GM19043 (cell line): ENCODE results near the gene PDE6A.

Experiments used
- ATAC-seq: cut with Tn5 transposase; IDR thresholded peaks from one replicate; pipeline ENCODE4 v1.9.1; 2021; ENCODE audit warnings: low read depth; ENCODE audit not compliant: unreplicated experiment

Gene PDE6A

DNA sequence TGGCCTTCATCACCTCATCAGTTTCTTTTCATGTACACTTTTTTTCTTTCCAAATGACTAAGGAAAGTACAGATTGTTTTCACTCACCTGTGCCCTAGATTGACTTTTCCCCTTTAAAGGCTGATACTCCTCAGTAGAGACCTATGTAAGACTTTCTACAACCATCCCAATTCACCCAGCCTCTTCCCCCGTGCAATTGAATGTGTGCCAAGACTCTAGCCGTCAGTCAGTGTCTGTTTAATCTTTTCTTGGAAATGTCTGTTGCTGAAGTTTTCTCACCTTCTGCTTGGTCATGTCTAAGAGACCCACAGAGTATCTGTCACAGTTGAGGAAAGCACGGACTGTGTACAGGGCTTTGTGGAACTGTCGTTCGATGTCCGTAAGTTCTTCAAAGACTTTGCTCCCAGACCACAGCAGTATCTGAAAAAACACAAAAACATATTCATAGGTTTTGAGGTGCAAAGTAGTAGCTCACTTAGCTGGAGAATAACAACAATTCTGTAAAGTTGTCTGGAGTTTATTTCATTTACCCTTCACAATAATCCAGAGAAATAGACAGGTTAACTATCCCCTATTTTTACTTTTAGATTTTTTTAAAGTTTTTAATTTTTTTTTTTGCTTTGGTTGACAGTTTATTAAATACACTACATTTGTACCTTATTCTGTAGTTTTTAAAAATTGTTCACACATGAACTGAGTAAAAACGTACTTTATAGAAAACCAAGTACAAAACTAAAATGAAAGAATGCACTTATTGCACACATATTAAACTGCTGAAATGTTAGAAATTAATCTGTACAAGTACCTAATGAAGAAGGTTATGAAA lies 13.6 kb downstream of the PDE6A start:
- ATAC-seq = no peak

GRCh38 chr5:149930043-149930748 lies 14.4 kb downstream of the PDE6A start:
- no peak for ATAC-seq

- ATAC-seq = no peak
These were observed 20.1 kb downstream of the PDE6A start for GRCh38 chr5:149924486-149924885.

DNA sequence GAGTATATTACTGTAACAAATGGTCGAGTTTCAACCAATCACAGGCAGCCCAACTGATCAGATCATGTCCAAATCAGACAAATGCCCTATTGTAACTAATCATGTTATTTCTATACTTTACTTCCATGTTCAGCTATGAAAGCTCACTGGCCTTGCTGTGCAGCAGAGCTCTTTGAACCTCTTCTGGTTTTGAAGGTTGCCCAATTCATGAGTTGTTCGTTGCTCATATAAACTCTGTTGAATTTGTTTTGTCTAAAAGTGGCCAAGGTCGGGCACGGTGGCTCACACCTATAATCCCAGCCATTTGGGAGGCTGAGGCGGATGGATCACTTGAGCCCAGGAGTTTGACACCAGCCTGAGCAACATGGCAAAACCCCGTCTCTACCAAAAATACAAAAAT lies 21.6 kb downstream of the PDE6A start:
- no peak for ATAC-seq

- no peak for ATAC-seq
These were observed 23.0 kb downstream of the PDE6A start for GRCh38 chr5:149921597-149921996.

GRCh38 chr5:149917073-149917676 lies 27.4 kb downstream of the PDE6A start:
- ATAC-seq = no peak

GRCh38 chr5:149916334-149917072 lies 28.1 kb downstream of the PDE6A start:
- ATAC-seq = no peak

DNA sequence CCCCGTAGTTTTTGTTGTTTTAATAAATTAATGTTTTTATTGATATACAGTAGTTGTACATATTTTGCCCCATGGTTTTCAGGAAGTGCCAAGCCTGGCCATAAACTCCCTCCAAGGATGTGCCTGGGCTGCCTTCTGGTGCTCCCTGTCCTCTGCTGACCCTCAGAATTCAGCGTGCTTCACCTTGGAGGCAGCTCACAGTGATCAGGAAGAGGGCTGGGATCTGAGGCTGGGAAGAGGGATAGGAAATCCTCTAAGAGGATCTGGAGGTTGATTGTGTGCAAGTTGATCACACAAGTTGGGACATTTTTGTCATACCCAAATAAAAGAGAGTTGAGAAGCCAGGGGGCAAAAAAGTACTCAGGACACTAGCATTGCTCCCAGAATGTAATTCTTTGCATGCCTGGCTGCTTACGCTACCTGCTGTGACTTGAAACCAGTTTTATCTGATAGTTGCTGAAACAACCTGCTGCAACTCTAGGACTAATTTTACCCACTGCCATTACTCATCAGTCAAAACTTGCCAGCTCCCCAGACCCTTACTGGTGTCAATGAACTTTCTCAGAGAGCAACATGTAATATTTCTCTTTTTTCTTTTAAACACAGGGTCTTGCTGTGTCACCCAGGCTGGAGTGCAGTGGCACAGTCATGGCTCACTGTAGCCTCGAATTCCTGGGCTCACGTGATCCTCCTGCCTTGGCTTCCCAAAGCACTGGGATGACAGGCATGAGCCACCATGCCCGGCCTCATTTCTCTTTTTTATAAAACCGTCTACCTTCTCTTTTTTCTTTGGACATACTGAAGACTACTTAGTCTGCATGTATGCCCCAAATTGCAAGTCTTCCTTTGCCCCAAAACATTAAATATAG lies 29.0 kb downstream of the PDE6A start:
- ATAC-seq = no peak

GRCh38 chr5:149913436-149914419 lies 30.9 kb downstream of the PDE6A start:
- no peak for ATAC-seq

- no peak for ATAC-seq
These were observed 32.2 kb downstream of the PDE6A start for GRCh38 chr5:149912226-149912871.

GRCh38 chr5:149911031-149911430 lies 33.6 kb downstream of the PDE6A start:
- no peak for ATAC-seq

DNA sequence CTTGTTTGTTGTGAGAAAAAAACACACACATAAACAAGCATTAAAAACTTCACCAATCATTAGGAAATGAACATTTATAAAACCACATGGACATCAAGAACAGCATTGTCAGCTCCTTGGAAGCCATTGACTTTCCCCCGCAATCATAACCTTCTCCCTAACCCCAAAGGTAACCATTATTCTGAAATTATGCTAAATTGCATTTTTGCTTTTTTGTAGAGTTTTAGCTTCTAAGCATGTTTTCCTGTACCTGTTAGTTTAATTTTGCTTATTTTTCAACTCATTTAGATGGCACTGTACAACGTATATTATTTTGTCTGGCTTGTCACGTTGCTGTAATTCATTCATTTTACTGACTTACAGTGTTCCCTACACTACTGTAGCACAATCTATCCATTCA lies 36.8 kb downstream of the PDE6A start:
- no peak for ATAC-seq

DNA sequence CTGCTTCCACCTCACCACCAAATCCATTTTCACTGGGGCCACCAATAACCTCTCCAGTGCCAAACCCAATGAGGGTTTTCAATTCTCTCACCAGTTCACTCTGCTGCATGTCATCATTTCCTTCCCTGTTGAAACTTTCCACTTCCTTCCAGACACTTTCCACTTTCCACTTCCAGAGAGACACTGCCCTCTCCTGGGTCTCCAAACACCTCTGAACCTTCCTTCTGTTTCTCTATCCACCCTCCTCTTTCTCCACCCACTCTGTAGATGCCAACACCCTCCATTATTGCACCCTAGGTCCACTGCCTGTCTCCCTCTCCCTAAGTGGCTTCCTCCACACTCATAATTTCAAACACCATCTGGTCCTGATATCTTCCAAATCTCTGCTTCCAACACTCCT lies 39.6 kb downstream of the PDE6A start:
- ATAC-seq = no peak

GRCh38 chr5:149904293-149904886 lies 40.2 kb downstream of the PDE6A start:
- no peak for ATAC-seq

GRCh38 chr5:149903404-149903803 lies 41.2 kb downstream of the PDE6A start:
- no peak for ATAC-seq

- no peak for ATAC-seq
These were observed 42.4 kb downstream of the PDE6A start for GRCh38 chr5:149902177-149902576.

DNA sequence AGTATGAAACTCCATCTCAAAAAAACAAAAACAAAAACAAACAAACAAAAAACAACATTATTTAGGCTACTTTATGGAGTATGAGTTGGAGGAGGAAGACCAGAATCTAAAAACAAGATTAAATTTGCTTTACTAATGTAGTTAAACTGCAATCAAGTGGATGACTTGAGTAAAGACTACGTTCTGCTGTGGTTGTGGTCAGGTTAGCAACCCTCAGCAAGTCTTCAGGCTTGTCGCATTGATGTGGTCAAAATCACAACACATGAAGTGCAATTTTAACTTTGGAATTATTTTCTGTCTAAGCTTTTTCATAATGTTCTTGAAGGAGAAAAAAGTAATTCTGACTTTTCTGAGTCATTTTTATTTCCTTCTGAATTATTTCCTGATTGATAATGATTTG lies 43.1 kb downstream of the PDE6A start:
- ATAC-seq = no peak

DNA sequence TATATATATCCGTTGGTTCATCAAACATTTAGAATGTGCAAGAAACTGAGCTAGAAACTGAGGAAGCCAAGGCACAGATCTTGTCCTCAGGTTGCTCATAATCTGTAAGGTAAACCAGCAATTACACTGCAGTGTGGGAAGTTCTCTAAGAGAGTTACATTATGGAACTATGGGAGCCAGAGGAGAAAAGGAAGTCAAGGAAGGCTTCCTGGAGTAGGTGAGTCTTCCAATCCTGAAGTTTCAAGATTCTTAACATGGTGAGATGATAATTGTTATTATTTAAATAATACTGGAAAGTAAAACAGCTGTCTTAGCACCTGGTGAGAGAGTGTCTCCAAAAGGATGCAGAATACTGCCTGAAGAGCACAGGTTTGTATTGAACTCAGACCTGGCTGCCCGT lies 44.2 kb downstream of the PDE6A start:
- no peak for ATAC-seq
